ENCODE data around the gene LONRF2.
"Not testable (repeated sequence)": the region's sequence is repeated elsewhere in the genome, so short reads cannot be mapped to it uniquely, and the experiment has no call there.

The LONRF2 gene

DNA sequence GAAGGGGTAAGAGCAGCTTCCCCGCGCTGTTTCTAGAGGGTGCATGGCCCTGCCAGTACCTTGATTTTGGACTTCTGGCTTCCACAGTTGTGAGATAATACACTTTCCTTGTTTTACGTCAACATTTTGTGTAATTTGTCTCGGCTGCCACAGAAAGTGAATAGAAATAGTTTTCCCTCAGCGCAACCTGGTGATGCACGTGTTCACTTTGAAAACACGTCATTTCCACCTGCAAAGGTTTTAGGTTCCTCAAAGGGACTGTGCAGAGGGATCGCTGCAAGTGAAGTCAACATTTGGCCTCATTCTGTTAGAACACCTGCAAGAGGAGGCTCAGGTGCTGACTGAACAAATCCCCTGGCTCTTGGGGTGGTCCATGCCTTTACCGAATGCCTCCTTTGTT is 71.7 kb downstream of the LONRF2 start:
- no peak for DNase-seq

DNA sequence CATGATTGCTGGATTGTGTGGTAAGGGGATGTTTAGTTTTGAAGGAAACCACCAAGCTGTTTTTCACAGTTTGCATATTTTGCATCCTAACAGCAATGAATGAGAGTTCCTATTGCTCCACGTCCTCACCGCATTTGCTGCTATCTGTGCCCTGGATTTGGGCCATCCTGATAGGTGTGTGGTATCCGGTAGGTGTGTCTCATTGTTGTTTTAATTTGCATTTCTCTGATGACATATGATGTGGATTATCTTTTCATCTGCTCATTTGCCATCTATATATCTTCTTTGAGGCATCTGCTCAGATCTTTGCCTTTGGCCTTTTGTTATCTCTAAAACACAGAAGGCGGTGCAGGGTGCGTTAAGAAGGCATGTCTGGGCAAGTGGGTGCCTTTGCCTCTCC is 73.3 kb downstream of the LONRF2 start:
- no peak for DNase-seq

DNA sequence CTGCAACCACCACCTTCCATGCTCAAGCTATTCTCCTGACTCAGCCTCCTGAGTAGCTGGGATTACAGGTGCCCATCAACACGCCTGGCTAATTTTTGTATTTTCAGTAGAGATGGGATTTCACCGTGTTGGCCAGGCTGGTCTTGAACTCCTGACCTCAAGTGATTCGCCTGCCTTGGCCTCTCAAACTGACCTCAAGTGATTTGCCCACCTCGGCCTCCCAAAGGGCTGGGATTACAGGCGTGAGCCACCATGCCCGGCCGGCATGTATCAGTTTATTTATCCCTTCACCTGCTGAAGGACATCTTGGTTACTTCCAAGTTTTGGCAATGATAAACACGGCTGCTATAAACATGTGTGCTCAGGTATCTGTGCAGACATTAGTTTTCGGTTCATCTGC is 73.7 kb downstream of the LONRF2 start:
- not testable (repeated sequence) for DNase-seq

DNA sequence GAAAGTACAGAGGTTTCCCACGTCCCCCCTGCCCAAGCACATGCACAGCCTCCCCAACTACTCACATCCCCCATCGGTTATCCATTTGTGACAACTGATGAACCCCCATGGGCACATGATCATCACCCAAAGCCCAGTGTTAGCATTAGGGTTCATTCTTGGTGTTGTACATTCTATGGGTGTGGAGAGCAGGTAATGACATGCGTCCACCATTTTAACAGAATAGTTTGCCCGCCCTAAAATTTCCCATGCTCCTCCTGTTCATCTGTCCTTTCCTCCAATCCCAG is 74.3 kb downstream of the LONRF2 start:
- no peak for DNase-seq

DNA sequence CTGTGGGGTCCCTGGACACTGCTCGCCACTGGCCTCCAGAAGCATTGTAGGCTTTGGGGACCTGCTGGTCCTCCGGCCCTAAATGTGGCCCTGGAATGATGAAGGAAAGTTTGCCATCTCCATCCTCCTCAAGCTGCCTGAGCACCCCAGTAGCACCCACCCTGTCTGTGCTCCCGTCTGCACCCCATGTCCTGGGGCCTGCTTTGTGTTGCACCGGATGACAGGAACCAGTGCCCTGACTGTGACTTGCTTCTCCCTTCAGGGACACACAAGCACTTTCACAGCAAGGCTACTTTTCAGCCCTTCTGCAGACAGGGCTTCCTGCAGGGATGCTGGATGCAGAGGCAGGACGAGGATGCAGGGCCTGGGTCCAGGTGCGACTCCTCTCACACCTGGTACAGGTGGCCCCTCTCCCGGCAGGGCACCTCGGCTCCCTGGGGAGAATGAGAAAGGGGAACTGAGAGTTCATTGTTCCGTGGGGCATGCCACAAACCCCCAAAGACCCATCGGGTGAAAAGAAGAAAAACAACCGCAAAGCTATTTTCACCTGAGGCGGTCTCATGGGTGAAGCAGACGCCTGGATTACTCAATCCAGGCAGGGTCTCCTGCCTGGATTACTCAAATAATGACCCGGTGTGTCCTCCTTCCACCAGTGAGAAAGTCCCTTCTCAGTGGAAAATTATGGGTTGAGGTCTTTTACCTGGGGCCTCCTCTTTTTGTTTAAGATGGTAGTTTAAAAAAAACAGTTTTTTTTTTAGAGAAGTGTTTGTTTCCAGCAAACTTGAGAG is 74.9 kb downstream of the LONRF2 start:
- no peak for DNase-seq

DNA sequence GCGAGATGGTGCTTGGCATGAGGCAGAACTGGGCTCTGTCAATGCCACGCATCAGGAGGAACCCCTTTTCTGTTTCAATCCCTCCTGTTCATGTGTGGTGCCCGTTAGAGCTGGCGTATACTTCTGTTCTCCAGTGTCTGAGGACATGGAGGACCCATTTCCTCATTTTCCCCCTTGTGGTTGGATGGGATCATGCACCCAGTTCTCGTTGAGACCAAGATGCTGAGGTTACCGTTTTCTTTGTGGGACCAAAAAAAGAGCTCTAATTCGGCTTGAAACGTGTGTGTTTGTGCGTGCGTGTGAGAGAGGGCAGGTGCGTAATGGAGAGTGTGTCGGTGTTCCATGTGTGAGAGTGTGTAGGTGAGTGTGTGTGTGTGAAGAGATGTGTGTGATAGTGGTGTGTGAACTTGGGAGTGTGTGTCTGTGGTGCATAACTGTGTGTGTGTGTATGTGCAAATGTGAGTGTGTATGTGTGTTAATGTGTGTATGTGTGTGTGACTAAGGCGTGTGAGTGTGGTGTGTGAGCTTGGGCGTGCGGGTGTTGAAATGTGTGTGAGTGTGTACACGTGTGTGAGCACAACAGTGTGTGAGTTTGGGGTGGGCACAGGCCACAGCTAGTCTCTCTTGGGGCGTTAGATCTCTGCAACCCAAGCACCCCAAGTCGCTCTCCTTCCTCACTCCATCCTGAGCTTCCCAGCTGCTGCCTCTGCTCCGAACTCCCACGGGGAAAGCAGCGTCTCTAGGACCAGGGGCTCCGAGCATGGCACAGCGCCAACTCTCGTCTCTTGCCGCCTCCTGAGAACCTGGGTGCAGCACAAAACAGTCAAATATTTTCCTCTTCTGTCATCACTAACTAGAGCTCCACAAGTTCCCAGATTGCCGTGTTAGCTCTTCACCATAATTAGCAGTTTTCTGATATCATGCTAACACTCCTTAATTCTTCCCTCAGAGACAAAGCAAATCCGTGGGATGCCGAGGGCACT is 75.8 kb downstream of the LONRF2 start:
- no peak for DNase-seq

DNA sequence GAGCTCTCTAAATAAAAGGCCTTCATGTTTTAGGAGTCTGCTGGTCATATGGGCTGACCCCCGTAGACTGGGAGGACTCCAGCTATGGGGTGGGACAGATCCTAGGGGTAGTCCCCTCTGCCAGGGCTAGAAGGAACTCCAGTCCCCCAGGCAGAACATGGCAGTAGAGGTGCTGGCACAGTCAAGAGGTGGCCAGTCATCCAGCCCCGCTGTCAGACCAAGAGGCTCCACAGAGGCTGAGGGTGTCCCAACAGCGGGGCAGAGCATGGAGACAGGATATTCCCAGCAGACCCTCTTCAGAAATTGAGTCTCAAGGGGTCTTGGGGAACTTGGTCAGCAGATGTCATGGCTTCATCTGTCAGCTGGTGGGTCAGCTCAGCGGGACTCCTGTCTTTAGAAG is 76.6 kb downstream of the LONRF2 start:
- no peak for DNase-seq

DNA sequence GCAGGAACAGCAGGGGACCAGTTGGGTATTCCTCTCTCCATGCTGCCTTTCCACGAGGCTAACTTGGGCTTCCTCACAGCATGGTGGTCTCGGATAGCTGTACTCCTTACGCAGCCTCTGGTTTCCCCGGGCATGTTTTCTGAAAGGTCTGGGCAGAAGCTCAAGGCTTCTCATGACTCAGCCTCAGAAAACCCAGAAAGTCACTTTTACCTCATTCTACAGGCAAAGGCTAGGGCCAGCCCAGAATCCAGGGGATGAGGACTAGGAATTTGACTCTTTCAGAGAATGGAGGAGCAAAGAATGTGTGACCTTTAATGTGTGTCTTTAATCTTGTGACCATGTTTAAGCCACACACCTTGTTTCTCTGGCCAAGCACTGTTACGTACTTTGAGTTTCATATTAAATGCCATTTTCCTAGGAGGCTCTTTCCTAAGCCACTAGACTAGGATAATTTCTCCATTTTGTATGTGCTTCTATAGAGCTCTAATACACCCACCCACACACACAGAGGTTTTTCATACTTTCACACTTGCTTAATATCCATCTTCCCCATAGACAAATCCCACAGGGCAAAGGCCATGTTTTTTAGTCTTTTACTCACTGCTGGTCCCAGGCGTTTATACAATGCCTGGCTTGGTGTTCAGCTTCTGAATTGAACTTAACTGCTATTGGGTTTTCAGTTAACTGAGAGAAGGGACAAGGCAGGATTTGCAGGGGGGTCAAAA is 77.3 kb downstream of the LONRF2 start:
- DNase-seq: no peak

DNA sequence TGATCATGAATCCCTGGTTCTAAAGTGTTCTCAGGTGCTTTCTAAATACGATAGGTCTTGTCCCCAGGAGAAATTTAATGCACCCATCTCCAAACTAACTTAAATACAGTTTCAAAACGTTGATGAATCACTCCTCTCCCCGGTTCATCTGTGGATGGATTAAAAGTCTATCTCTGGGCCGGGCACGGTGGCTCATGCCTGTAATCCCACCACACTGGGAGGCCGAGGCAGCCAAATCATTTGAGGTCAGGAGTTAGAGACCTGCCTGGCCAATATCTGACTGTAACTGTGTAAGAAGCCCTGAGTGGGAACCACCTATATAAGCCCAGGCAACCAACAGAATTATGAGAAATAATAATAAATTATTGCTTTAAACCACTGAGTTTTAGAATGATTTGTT is 78.7 kb downstream of the LONRF2 start:
- DNase-seq: no peak

DNA sequence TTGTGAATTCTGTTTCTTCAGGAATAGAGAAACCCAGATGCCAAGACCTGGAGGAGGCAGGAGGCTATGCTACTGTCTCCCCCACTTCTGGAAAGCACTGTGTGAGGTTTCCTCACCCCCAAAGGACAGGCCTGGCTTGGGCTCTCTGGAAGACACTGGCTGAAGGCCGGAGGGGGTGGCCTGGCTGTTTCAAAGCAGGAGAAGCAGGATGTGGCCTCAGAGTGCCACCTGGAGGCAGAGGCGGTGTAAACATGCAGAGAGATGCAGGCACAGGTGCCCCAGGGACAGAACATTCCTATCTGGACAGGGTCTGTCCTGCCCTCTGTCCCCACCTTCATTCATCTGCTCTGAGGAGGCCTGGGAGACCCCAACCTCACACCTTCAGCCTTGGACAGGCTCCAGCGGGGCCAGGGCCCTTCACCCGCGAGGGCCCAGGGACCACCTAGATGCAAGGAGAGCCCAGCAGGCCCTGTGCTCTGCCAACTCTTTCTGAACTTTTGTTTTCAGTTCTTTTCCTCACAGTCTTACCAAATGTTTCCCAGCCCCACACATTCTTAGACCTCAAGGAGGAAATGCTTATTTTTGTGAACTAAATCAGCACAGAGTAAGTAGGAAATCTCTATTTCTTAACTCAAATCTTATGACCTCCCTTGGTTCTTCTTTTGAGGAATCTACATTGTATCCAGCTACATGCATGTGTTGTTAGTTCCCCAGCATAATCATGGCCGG is 79.2 kb downstream of the LONRF2 start:
- peak in 1 of 2 donors; percentile 23 for DNase-seq

DNA sequence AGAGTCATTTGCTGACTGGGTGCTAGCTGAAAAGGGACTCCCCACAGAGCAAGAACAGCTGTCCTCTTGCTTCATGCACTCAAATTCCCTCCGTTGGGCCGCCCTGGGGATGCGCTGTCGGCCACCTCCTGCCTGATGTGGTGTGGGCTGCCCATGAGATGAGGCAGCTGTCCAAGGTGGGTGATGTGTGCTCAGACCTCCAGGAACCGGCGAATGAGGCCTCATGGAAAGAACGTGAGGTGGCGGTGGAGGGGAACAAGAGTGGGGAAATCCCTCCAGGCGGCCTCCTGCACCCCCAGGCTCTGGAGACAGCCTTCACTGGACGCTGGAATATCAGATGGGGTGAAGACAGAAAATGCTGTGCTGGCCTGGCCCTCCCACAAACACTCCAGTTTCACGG is 79.8 kb downstream of the LONRF2 start:
- no peak for DNase-seq

DNA sequence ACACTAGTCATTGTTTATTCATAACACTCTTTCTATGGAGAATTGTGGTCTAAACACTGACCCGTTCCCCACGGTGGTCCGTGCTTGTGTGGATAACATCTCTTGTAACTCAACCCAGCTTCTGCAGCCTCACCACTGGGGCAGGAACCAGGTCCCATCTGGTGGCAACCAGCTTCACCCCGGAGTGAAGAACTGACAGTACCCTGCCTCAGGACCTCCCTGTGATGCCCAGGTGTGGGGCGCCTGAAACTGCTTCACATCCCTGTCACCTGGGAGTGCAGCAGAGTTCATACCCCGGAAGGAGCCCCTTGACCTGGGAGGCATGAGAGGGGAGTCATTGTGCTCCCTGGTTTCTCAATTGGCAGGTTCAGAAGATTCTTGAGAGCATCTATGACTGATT is 81.1 kb downstream of the LONRF2 start:
- no peak for DNase-seq

DNA sequence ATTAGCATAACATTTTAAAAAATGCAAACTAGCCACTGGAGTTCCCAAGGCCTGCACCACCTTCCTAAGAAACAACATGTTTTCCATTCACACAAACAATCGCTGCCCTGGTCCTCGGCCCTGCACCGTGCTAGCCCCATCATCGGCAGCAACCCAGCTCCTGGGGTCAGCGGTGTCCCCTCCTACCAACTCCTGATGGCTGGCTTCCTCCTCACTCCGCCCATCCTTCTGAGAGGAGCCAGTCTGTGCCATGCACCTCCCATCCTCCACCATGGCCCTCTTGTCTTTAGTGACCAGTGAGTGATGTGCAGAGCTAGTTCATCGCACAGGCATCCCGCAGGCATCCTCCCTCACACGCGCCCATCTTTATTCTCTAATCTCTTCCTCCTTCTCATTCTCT is 81.9 kb downstream of the LONRF2 start:
- no peak for DNase-seq

DNA sequence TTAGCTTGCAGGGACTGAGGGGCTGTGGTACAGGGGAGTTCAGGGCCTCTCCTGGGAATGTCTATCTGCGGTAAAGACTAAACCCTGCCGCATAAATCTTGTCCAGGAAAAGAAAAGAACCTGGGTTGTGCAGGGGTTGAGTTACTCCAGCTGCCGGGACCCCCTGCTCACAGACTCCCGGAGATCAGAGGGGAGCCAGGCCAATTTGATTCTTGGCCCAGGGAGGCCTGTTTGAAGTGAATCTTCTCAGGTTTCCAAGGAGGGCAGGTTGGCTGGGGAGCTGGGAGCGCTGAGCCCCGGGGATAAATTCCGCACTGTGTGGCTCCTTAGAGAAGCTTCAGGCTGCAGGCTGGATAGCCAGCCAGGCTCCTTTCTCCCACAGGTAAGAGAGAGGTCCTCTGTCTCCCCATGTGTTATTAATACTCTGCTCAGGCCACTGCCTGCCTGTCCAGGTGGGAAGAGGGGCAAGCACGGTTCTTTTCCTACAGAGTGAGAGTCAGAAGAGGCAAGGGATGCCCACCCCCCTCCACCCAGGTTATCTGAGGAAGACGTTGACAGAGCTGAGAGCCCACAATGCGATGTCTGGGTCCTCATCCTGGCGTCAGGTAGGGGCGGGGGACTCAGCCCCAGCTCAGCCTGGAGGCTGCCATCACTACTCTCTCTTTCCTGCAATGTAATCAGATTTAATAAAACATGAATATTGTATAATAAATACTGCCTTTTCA is 82.7 kb downstream of the LONRF2 start:
- no peak for DNase-seq

DNA sequence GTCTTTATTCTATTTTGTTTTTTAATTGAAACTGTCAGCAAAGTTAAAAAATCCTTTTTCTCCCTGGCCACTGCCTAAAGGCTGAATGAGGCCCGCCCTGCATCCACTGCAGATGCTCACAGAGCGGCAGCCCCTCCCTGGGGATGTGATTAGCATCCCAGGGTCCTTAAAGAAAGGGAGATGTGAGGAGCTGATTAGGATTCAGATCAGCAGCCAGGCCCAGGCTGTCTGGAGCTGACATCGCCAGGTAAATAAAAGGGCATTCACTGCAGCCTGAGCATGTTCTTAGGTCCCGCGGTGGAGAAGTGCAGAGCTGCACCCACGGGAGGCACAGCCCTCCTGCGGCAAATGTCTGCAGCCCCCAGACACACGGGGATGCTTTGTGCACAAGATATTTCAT is 83.8 kb downstream of the LONRF2 start:
- no peak for DNase-seq

DNA sequence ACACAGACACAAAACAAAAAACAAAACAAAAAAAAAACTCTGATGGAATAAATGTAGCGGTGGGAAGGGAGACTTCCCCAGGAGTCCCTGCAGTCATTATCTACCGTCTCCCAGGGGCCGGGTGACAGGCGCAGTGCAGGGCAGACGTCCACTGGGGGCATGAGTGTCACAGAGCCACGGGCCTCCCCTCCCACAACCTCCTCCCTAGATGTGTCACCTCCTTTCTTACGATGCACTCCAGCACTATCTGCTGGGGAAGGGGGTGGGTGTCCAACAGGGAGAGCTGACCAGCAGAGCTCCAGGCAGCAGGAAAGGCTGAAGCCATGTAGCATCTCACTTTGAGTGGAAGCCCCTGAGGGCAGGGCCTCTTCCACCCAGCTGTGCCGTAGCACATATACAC is 84.5 kb downstream of the LONRF2 start:
- DNase-seq: no peak

DNA sequence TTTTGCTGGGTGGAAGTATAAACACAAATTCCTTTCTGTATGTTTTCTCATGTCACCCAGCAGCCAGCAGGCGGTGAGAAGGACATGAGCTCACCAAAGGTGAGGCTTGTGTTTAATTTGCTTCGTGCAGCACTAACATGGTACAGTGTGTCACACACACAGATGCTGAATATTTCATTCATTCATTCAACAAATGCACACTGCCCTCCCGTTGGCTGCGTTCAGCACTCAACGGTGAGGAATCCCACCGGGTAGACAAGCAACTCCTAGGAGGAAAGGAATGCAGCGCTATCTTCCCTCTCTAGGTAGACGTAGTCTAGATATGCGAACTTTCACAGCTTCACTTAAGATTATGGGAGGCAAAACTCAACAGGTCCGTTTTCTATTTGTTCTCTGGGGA is 85.1 kb downstream of the LONRF2 start:
- DNase-seq: no peak

DNA sequence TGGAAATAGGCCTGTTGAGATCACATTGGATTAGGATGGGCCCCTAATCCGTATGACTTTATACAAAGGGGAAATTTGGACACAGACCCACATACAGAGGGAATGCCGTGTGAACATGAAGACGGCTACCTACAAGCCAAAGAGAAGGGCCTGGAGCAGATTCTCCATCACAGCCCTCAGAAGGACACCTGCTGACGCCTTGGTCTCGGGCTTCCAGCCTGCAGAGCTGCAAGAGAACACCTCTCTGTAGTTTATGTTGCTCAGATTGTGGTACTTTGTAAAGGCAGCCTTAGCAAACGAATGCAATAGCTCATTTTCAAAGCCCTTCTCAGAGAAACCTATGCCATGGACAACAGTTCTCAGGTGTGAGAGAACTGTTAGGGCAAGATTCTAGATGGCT is 86.1 kb downstream of the LONRF2 start:
- no peak for DNase-seq

DNA sequence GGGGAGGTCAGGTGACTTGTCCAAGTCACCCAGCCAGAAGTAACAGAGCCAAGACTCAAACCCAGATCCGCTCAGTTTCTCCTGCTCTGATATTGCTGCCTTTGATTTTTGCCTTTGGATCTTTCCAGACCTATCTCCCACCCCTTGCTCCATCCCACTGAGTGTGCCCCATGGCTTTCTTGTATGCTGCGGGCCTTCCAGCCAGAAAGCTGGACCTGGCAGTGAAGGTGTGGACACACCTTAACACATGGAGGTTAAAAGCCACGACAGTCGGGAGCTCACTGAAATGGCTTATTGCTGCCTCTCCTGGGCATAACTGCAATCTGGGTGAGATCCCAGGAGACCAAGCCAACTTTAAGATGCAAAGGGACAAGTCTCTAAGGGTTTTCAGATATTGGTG is 86.7 kb downstream of the LONRF2 start:
- DNase-seq: no peak

DNA sequence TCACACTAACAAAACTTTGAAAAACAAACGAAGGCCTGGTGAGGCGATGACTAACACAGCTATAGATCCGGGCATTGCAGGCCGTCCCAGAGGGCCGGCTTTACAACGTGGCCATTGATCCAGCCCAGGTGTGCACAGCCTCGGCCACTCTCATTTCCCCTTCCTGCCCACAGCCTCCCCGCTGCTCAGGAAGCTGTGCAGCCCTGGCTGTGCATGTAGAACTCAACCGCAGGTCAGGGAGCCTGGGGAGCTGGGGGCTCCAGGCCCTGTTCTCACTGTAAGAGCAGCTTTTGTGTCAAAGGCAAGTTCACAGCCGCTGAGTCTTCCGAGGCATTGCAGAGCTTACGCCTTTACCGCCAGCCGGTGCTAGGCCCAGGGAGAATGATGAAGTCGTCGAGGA is 87.2 kb downstream of the LONRF2 start:
- no peak for DNase-seq

DNA sequence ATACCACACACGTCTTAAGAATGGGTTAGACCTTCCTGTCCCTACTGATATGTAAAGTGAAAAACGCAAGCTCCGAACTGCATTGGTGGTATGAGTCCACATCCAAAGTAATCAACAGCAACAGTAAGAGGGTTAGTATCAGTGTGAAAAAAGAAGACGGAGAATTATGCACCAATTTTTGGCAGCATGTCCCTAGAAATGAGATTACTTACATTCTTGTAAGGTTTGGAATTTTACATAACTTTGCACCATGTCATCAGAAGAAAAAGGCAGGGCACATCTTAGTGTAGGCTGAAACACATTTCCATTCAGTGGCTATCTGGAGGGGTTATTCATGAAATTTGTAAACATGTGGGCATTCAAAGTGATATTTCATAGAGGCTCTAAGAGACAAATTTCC is 88.2 kb downstream of the LONRF2 start:
- no peak for DNase-seq

DNA sequence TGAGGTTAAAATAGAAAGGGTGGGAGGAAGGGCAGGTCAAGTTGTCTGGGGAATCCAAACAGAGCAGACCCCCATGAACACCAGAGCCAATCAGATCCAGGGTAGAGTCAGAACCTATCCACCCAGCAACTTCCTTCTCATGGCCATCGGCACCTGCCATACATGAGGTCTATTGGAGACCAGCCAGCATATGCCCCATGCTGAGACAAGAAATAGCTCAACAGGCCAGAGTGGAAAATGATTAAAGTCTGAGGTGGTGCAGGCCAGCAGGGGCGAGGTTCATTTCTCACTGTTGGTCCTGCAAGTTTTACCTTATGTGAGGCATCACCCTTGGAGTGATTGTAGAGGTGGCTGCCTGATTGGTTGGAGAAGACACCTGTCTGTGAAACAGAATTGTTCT is 89.2 kb downstream of the LONRF2 start:
- no peak for DNase-seq
